ENCODE measurements around the gene BCR.
"Not testable (repeated sequence)": the region's sequence is repeated elsewhere in the genome, so short reads cannot be mapped to it uniquely, and the experiment has no call there.

Gene BCR

DNA sequence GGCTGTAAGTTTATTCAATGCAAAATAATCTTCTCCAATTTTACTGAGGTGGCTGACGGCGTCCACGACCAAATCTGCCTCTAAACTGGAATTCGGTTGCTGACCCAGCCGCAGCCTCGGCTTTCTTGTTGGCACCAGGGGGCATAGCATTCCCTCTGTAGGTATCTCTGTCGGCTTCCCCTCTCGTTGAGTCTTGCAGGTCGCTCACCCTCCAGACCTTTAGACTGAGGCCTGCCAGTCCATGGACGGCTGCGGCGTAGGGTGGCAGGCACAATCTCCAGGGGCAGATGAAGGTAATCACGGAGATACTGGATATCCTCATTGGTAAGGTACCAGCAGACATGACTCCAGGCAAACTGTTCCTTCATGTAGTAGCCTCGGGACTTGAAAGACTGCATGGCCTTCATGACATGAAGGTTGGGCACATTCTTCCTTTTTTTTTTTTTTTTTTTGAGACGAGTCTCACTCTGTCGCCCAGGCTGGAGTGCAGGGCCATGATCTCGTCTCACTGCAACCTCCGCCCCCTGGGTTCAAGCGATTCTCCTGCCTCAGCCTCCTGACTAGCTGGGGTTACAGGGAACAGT lies 142.3 kb downstream of the BCR start:
- not testable (repeated sequence) for DNase-seq

GRCh38 chr22:23323960-23324688 lies 143.8 kb downstream of the BCR start:
- not testable (repeated sequence) for DNase-seq

- no peak for DNase-seq
These were observed 144.9 kb downstream of the BCR start for GRCh38 chr22:23325183-23325582.

DNA sequence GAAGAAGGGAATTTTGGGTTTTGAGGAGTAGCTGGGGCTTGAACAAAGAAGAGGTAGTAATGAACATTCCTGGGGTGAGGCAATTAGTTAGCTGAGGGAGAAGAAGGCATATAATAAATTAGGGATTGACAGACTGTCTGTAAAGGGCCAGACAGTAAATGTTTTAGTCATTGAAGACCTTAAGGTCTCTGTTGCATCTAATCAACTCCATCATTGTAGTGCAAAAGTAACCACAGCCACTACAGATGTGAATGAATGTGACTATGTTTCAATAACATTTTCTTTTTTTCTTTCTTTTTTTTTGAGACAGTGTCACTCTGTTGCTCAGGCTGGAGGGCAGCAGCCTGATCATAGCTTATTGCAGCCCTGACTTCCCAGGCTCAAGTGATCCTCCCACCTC lies 153.5 kb downstream of the BCR start:
- not testable (repeated sequence) for DNase-seq

DNA sequence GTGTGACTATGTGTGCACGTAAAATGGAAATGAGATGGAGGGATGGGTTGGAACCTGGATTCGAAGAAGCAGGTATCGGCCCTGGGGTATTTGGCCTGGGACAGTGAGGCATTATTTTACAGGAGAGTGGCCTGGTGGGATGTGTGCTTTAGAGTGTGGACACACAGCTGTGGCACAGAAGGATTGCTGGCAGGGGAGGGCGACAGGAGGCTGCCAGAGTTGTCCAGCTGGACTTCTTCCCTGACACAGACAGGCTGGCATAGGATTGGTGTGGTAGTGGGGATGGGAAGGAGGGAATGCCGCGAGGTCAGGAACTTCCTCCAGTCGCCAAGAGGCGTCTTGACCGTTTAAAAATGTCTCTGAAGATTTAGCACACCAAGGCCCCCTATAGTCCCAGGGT lies 157.4 kb downstream of the BCR start:
- not testable (repeated sequence) for DNase-seq

GRCh38 chr22:23341942-23342695 lies 161.8 kb downstream of the BCR start:
- DNase-seq, result not testable (repeated sequence)

- DNase-seq, result peak; percentile 18
These were observed 171.0 kb downstream of the BCR start for GRCh38 chr22:23351321-23351720.

DNA sequence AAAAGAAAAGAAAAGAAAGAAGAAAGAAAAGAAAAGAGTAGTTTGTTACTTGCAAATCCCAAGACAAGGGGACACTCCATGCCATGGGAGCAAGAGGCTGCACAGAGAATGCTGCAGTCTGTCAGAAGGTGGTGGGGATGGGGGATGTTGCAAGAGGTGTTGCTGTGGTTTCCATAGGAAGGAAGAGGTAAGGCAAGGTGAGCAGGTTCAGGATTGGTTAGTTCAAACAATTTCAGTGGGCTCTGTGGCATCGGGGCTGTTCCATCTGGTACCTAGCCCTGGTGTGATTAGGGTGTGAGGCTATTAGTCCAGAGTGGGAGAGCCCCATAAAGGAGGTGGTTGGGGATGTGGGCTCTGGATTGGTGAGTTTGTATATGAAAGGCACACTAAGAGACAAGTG lies 172.7 kb downstream of the BCR start:
- no peak for DNase-seq

DNA sequence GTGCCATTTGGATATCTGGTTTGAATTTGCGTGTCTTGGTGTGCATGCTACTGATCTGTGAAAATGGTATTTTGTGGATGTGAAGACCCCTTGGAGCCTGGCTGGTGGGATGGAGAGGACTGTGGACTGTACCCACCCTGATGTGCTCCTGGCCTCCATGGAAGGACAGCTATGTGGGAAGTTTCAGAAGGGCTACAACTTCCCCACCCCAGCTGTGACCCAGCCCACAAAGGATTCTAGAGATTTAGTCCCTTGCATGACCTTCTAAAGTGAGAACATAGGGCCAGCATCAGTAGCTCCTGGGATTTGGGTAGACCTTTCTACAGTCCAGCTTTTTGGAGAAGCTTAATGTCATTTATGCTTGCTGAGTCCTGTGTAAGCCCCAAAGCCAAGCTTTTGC lies 173.4 kb downstream of the BCR start:
- DNase-seq, result no peak

- no peak for DNase-seq
These were observed 175.8 kb downstream of the BCR start for GRCh38 chr22:23356094-23356493.

- DNase-seq, result no peak
These were observed 176.7 kb downstream of the BCR start for GRCh38 chr22:23357053-23357452.

GRCh38 chr22:23359583-23360123 lies 179.3 kb downstream of the BCR start:
- DNase-seq, result no peak

DNA sequence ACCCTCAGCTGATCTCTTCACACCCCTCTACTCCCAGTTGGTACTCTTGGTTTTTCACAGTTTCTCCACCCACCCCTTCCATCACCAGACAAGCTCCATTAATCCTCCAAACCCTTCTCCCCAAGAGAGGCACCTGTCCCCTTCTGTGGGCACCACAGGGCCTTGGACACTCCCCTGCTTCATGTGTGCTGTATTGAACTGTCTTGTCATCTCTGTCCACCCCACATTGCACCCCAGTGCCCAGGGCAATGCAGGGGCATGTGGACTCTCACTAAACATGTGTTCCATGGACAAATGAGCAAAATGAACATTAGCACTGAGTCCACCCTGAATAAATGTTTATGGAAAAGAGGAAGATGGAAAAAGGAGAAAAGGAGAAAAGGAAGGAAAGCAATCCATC lies 181.4 kb downstream of the BCR start:
- DNase-seq, result no peak

- DNase-seq, result no peak
These were observed 183.4 kb downstream of the BCR start for GRCh38 chr22:23363683-23364082.

DNA sequence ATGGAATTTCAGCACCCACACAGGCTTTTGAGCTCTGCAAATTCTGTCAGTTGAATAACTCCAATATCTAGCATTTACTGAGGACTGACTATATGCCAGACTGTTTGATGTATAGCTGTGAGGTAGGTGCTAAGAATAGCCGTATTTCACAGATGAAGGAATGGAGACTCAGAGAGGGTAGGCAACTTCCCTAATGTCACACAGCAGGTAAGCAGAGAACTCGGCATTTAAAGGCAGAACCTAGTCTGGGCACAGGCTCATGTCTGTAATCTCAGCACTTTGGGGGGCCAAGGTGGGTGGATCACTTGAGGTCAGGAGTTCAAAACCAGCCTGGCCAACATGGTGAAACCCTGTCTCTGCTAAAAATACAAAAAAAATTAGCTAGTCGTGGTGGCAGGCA lies 184.1 kb downstream of the BCR start:
- DNase-seq, result no peak

- DNase-seq, result no peak
These were observed 185.2 kb downstream of the BCR start for GRCh38 chr22:23365524-23365923.

- no peak for DNase-seq
These were observed 185.7 kb downstream of the BCR start for GRCh38 chr22:23365961-23366360.

DNA sequence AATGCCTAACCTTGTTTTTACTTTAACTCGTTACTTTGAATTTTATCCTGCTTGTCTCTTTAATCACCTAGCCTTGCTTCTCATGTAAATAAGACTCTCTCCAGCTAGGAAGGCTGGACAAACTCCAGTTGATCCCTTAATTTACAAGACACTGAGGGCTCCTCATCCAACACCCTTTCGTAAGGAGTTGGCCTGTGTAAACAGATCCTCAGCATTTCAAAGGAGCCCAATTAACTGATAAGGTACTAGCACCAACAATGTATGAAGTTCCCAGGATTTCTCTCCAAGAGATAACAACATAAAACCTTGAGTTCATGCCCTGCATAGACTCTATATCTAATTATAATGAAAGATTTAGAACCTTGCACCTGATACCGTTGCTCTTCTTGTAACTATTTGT lies 186.9 kb downstream of the BCR start:
- not testable (repeated sequence) for DNase-seq

All from fibroblast of skin of scalp (primary cell).